ENCODE measurements around the gene NTRK2. TPM values are rescaled to one million over a fixed set of nuclear protein-coding genes. Genes with fewer than 3 reads are reported as not detected.

NTRK2 gene
- total RNA-seq, 1 donor from 2014 or later: 4.6 TPM

GRCh38 chr9:85053206-85053786 is 383.8 kb downstream of the NTRK2 start:
- Histone ChIP-seq H3K27me3 (ENCODE audit: insufficient read depth, low read length) (no peaks in the 10 kb centered on the region), H2AFZ (ENCODE audit: low read depth, low read length) (no peak overlapping the region), H3K9me3 (ENCODE audit: insufficient read depth, low read depth, low read length) (no peaks in the 10 kb centered on the region), H3K4me2 (ENCODE audit: low read length) (peak overlapping the region; percentile 13), H3K27ac (ENCODE audit: low read depth, low read length) (no peak overlapping the region), H4K20me1 (ENCODE audit: insufficient read depth, low read length) (no peaks in the 10 kb centered on the region), H3K9ac (ENCODE audit: low read length) (no peak overlapping the region), H3K79me2 (ENCODE audit: insufficient read depth, low read length) (no peaks in the 10 kb centered on the region), H3K36me3 (ENCODE audit: insufficient read depth, low read length) (no peaks in the 10 kb centered on the region), H3K4me3 (ENCODE audit: insufficient read depth, low read depth, low read length) (no peak overlapping the region), H3K4me1 (ENCODE audit: insufficient read depth, low read length) (no peaks in the 10 kb centered on the region)
- Mint-ChIP-seq H3K36me3 (ENCODE audit: low read depth, unreplicated experiment) (no peaks in the 10 kb centered on the region), H3K27me3 (ENCODE audit: low read depth, unreplicated experiment) (peaks cover 3% of the 10 kb centered on the region), H3K4me3 (ENCODE audit: unreplicated experiment) (no peak overlapping the region), H3K9me3 (ENCODE audit: unreplicated experiment) (peaks cover 3% of the 10 kb centered on the region), H3K27ac (ENCODE audit: unreplicated experiment) (no peak overlapping the region), H3K4me1 (ENCODE audit: low read depth, unreplicated experiment) (peaks cover 17% of the 10 kb centered on the region)
- FAIRE-seq (no peak), DNase-seq (ENCODE audit: low read depth) (peak; percentile 9)
- no peak for TF ChIP-seq EZH2 (IDR thresholded peaks at IDR 0.05; ENCODE audit: insufficient read depth, low read length)

GRCh38 chr9:85054017-85054416 is 384.5 kb downstream of the NTRK2 start:
- Mint-ChIP-seq H3K36me3 (ENCODE audit: low read depth, unreplicated experiment) (no peaks in the 10 kb centered on the region), H3K27ac (ENCODE audit: unreplicated experiment) (no peak overlapping the region), H3K4me3 (ENCODE audit: unreplicated experiment) (no peak overlapping the region), H3K9me3 (ENCODE audit: unreplicated experiment) (peaks cover 3% of the 10 kb centered on the region), H3K27me3 (ENCODE audit: low read depth, unreplicated experiment) (peaks cover 3% of the 10 kb centered on the region), H3K4me1 (ENCODE audit: low read depth, unreplicated experiment) (peaks cover 17% of the 10 kb centered on the region)
- Histone ChIP-seq H3K9ac (ENCODE audit: low read length) (no peak overlapping the region), H3K4me3 (ENCODE audit: insufficient read depth, low read depth, low read length) (no peak overlapping the region), H3K9me3 (ENCODE audit: insufficient read depth, low read depth, low read length) (no peaks in the 10 kb centered on the region), H3K27me3 (ENCODE audit: insufficient read depth, low read length) (no peaks in the 10 kb centered on the region), H3K4me1 (ENCODE audit: insufficient read depth, low read length) (no peaks in the 10 kb centered on the region), H3K36me3 (ENCODE audit: insufficient read depth, low read length) (no peaks in the 10 kb centered on the region), H3K27ac (ENCODE audit: low read depth, low read length) (no peak overlapping the region), H2AFZ (ENCODE audit: low read depth, low read length) (no peak overlapping the region), H3K79me2 (ENCODE audit: insufficient read depth, low read length) (no peaks in the 10 kb centered on the region), H4K20me1 (ENCODE audit: insufficient read depth, low read length) (no peaks in the 10 kb centered on the region), H3K4me2 (ENCODE audit: low read length) (no peak overlapping the region)
- FAIRE-seq (no peak), DNase-seq (ENCODE audit: low read depth) (no peak)
- TF ChIP-seq CTCF (IDR thresholded peaks at IDR 0.05; ENCODE audit: insufficient read depth, low read depth, low read length) (no peak), EZH2 (IDR thresholded peaks at IDR 0.05; ENCODE audit: insufficient read depth, low read length) (no peak)

- DNase-seq (ENCODE audit: low read depth) (no peak), FAIRE-seq (no peak)
- TF ChIP-seq CTCF (IDR thresholded peaks at IDR 0.05; ENCODE audit: insufficient read depth, low read depth, low read length): no peak
- TF ChIP-seq EZH2 (IDR thresholded peaks at IDR 0.05; ENCODE audit: insufficient read depth, low read length): no peak
- H3K4me2 ChIP-seq (ENCODE audit: low read length): no peak overlapping the region
- no peak overlapping the region for H2AFZ ChIP-seq (ENCODE audit: low read depth, low read length)
- H3K27me3 ChIP-seq (ENCODE audit: insufficient read depth, low read length): no peaks in the 10 kb centered on the region
- Mint-ChIP-seq H3K27me3 (ENCODE audit: low read depth, unreplicated experiment) (peaks cover 5% of the 10 kb centered on the region), H3K4me1 (ENCODE audit: low read depth, unreplicated experiment) (peaks cover 17% of the 10 kb centered on the region), H3K27ac (ENCODE audit: unreplicated experiment) (no peak overlapping the region), H3K36me3 (ENCODE audit: low read depth, unreplicated experiment) (no peaks in the 10 kb centered on the region), H3K9me3 (ENCODE audit: unreplicated experiment) (peaks cover 3% of the 10 kb centered on the region), H3K4me3 (ENCODE audit: unreplicated experiment) (no peak overlapping the region)
- no peaks in the 10 kb centered on the region for H3K36me3 ChIP-seq (ENCODE audit: insufficient read depth, low read length)
- H3K79me2 ChIP-seq (ENCODE audit: insufficient read depth, low read length): no peaks in the 10 kb centered on the region
- H3K4me1 ChIP-seq (ENCODE audit: insufficient read depth, low read length): no peaks in the 10 kb centered on the region
- no peaks in the 10 kb centered on the region for H3K9me3 ChIP-seq (ENCODE audit: insufficient read depth, low read depth, low read length)
- no peak overlapping the region for H3K4me3 ChIP-seq (ENCODE audit: insufficient read depth, low read depth, low read length)
- H3K27ac ChIP-seq (ENCODE audit: low read depth, low read length): no peak overlapping the region
- H3K9ac ChIP-seq (ENCODE audit: low read length): no peak overlapping the region
- H4K20me1 ChIP-seq (ENCODE audit: insufficient read depth, low read length): no peaks in the 10 kb centered on the region
Observed at GRCh38 chr9:85055506-85056202, 386.1 kb downstream of the NTRK2 start.
